Testis (tissue), 3 donors: ENCODE measurements around the gene TNFRSF8. TPM values are rescaled to one million over a fixed set of nuclear protein-coding genes. Genes with fewer than 3 reads are reported as not detected.
"Not testable (repeated sequence)": the region's sequence is repeated elsewhere in the genome, so short reads cannot be mapped to it uniquely, and the experiment has no call there.

Experiments
- DNase-seq: peaks from one replicate; pipeline ENCODE4 v3.0.0-alpha.2; 2019
- H3K27ac ChIP-seq, 2 donors: fragments of 200-600 bp; sonication (generic); one replicate each; pipeline ENCODE4 v1.5.1; 2019
- H3K27me3 ChIP-seq: fragments of 200-600 bp; sonication (generic); one replicate; pipeline ENCODE4 v1.5.1; 2019
- H3K36me3 ChIP-seq: fragments of 200-600 bp; sonication (generic); one replicate; pipeline ENCODE4 v1.5.1; 2017; ENCODE audit warnings: low read depth; ENCODE audit errors: missing control alignments
- H3K4me1 ChIP-seq: fragments of 200-600 bp; sonication (generic); one replicate; pipeline ENCODE4 v1.5.1; 2019
- H3K4me3 ChIP-seq, 2 donors: fragments of 200-600 bp; sonication (generic); one replicate each; pipeline ENCODE4 v1.5.1; 2017 to 2019
- H3K9me3 ChIP-seq: fragments of 200-600 bp; sonication (generic); one replicate; pipeline ENCODE4 v1.5.1; 2017
- POLR2A ChIP-seq: fragments of 450-650 bp; IDR thresholded peaks from one replicate; pipeline ENCODE4 v1.6.1; 2017; ENCODE audit warnings: antibody characterized with exemption, mild to moderate bottlenecking, moderate library complexity
- WGBS, 2 donors: methylation state at CpG; one replicate each; pipeline ENCODE4 v1.1.5; 2018; 5-methylcytosine and 5-hydroxymethylcytosine counted together
- intact Hi-C: fragments of 100-400 bp; cut with DNase I; formaldehyde crosslinking; loops from one replicate; pipeline ENCODE4 v1.15.1; 2023; ENCODE audit warnings: low total_unique reads
- polyA plus RNA-seq: library from polyadenylated mRNA; stranded (reverse); fragments of 350-450 nt; fragmentation: Illumina TruSeq; extraction: RNeasy Lipid Tissue Mini Kit (QIAGEN cat#74804); gene quantifications from one replicate; pipeline ENCODE4 v1.2.3, GENCODE V29; 2014; ENCODE audit warnings: low read depth, low replicate concordance; ENCODE audit not compliant: insufficient read depth
- total RNA-seq, 2 donors: library from RNA; depleted of rRNA; stranded (reverse); fragments of >200 nt; gene quantifications; one replicate each; pipeline ENCODE4 v1.2.3, GENCODE V29; 2016
- TF ChIP-seq, protein P1 (sequence below), 3 experiments: fragments of 450-650 bp in 2 of 3; fragments of 200-600 bp in 1 of 3; sonication (generic) in 1 of 3; IDR thresholded peaks; one replicate each; pipeline ENCODE4 v1.5.1; 2016 to 2019; ENCODE audit warnings: antibody characterized with exemption in 3 of 3, mild to moderate bottlenecking in 2 of 3, moderate library complexity in 1 of 3

TNFRSF8 gene
- total and polyA plus RNA-seq, 3 donors from 2014 or later: 5.0 to 6.9 (median 5.4) TPM

DNA sequence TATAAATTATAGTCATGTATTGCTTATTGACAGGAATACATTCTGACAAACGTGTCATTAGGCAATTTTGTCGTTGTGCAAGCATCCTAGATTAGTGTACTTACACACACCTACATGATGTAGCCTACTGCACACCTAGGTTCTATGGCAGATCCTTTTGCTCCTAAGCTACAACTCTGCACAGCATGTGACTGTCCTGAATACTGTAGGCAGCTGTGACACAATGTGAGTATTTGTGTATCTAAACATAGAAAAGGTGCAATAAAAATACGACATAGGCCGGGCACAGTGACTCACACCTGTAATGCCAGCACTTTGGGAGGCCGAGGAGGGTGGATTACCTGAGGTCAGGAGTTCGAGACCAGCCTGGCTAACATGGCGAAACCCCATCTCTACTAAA lies 36.5 kb downstream of the TNFRSF8 start:
- WGBS, 2 donors: 92% methylated on average over 7 of the region's 7 CpGs
- TF ChIP-seq POLR2A: no peak
- no peaks in the 10 kb centered on the region for H3K36me3 ChIP-seq
- no peaks in the 10 kb centered on the region for H3K27me3 ChIP-seq
- no peak overlapping the region for H3K4me3 ChIP-seq
- H3K4me1 ChIP-seq: no peaks in the 10 kb centered on the region
- no peak for DNase-seq
- no peaks in the 10 kb centered on the region for H3K9me3 ChIP-seq
- intact Hi-C loops: no loop called here
- H3K27ac ChIP-seq: no peak overlapping the region

DNA sequence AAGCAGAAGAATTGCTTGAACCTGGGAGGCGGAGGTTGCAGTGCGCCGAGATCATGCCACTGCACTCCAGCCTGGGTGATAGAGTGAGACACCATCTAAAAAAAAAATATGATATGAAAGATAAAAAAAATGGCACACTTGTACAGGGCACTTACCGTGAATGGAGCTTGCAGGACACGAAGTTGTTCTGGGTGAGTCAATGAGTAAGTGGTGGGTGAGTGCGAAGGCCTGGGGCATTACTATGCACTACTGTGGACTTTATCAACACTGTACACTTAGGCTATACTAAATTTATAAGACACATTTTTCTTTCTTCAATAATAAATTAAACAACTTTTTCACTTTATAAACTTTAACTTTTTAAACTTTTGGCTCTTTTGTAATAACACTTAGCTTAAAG lies 37.0 kb downstream of the TNFRSF8 start:
- no peak for TF ChIP-seq POLR2A
- TF ChIP-seq, protein P1, sequence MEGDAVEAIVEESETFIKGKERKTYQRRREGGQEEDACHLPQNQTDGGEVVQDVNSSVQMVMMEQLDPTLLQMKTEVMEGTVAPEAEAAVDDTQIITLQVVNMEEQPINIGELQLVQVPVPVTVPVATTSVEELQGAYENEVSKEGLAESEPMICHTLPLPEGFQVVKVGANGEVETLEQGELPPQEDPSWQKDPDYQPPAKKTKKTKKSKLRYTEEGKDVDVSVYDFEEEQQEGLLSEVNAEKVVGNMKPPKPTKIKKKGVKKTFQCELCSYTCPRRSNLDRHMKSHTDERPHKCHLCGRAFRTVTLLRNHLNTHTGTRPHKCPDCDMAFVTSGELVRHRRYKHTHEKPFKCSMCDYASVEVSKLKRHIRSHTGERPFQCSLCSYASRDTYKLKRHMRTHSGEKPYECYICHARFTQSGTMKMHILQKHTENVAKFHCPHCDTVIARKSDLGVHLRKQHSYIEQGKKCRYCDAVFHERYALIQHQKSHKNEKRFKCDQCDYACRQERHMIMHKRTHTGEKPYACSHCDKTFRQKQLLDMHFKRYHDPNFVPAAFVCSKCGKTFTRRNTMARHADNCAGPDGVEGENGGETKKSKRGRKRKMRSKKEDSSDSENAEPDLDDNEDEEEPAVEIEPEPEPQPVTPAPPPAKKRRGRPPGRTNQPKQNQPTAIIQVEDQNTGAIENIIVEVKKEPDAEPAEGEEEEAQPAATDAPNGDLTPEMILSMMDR (IDR thresholded peaks at IDR 0.05): no peak
- WGBS, 2 donors: 94% methylated on average over 6 of the region's 6 CpGs

DNA sequence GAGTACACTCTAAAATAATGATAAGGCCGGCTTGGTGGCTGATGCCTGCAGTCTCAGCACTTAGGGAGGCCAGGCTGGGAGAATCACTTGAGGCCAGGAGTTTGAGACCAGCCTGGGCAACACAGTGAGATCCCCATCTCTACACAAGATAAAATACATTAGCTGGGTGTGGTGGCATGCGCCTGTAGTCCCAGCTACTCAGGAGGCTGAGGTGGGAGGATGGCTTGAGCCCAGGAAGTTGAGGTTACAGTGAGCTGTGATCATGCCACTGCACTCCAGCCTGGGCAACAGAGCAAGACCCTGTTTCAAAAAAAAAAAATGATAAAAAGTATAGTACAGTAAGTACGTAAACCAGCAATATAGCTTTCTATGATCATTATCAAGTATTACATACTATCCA lies 38.0 kb downstream of the TNFRSF8 start:
- H3K27me3 ChIP-seq, H3K36me3 ChIP-seq, H3K27ac ChIP-seq, DNase-seq, intact Hi-C loops, H3K4me3 ChIP-seq, H3K4me1 ChIP-seq, H3K9me3 ChIP-seq: not testable (repeated sequence)
- 87 to 89% methylated on average over 3 of the region's 3 CpGs for WGBS, 2 donors

More for the DNA sequence above, 37.0 kb downstream of the TNFRSF8 start:
- intact Hi-C loops: no loop called here
- Histone ChIP-seq H3K9me3 (no peaks in the 10 kb centered on the region), H3K36me3 (no peaks in the 10 kb centered on the region), H3K27ac (no peak overlapping the region), H3K27me3 (no peaks in the 10 kb centered on the region), H3K4me1 (no peaks in the 10 kb centered on the region), H3K4me3 (no peak overlapping the region)
- DNase-seq: no peak

GRCh38 chr1:12102066-12102465 lies 39.0 kb downstream of the TNFRSF8 start:
- WGBS, 2 donors: 90 to 92% methylated on average over 10 of the region's 10 CpGs
- intact Hi-C loops: no loop called here
- Histone ChIP-seq H3K4me1 (no peaks in the 10 kb centered on the region), H3K36me3 (no peaks in the 10 kb centered on the region), H3K9me3 (no peaks in the 10 kb centered on the region), H3K4me3 (no peak overlapping the region), H3K27ac (no peak overlapping the region), H3K27me3 (no peaks in the 10 kb centered on the region)
- no peak for DNase-seq
- TF ChIP-seq, protein P1 (IDR thresholded peaks at IDR 0.05): no peak
- no peak for TF ChIP-seq POLR2A

GRCh38 chr1:12104417-12104816 lies 41.3 kb downstream of the TNFRSF8 start:
- no peaks in the 10 kb centered on the region for H3K27me3 ChIP-seq
- 69 to 81% methylated on average over 13 of the region's 13 CpGs for WGBS, 2 donors
- TF ChIP-seq, protein P1 (IDR thresholded peaks at IDR 0.05): no peak
- no peak for TF ChIP-seq POLR2A
- DNase-seq: no peak
- intact Hi-C loops: no loop called here
- no peak overlapping the region for H3K27ac ChIP-seq
- no peaks in the 10 kb centered on the region for H3K36me3 ChIP-seq
- no peaks in the 10 kb centered on the region for H3K9me3 ChIP-seq
- H3K4me3 ChIP-seq: no peak overlapping the region
- H3K4me1 ChIP-seq: no peaks in the 10 kb centered on the region

GRCh38 chr1:12106153-12106552 lies 43.0 kb downstream of the TNFRSF8 start:
- intact Hi-C loops: no loop called here
- DNase-seq: no peak
- H3K27me3 ChIP-seq: no peaks in the 10 kb centered on the region
- no peak overlapping the region for H3K27ac ChIP-seq
- no peak for TF ChIP-seq POLR2A
- TF ChIP-seq, protein P1 (IDR thresholded peaks at IDR 0.05): no peak
- no peaks in the 10 kb centered on the region for H3K4me1 ChIP-seq
- H3K4me3 ChIP-seq: no peak overlapping the region
- WGBS, 2 donors: 75 to 77% methylated on average over 5 of the region's 5 CpGs
- H3K9me3 ChIP-seq: no peaks in the 10 kb centered on the region
- no peaks in the 10 kb centered on the region for H3K36me3 ChIP-seq

GRCh38 chr1:12106861-12107260 lies 43.8 kb downstream of the TNFRSF8 start:
- H3K4me3 ChIP-seq, H3K36me3 ChIP-seq, H3K27me3 ChIP-seq, H3K9me3 ChIP-seq, intact Hi-C loops, H3K4me1 ChIP-seq, DNase-seq, H3K27ac ChIP-seq: not testable (repeated sequence)
- WGBS, 2 donors: 77 to 83% methylated on average over 2 to 9 of the region's 9 CpGs
